GM04503 (cell line): Measurements from ENCODE around the gene CELF1.

Source experiments
- DNase-seq: peaks from one replicate; pipeline ENCODE4 v3.0.0-alpha.2; 2012; ENCODE audit warnings: low read depth

The CELF1 gene

GRCh38 chr11:47447906-47448305 lies 105.0 kb downstream of the CELF1 start:
- no peak for DNase-seq

- DNase-seq: no peak
Observed at GRCh38 chr11:47446833-47447232, 106.1 kb downstream of the CELF1 start.

GRCh38 chr11:47445840-47446239 lies 107.1 kb downstream of the CELF1 start:
- DNase-seq: no peak

GRCh38 chr11:47443817-47444216 lies 109.1 kb downstream of the CELF1 start:
- no peak for DNase-seq

GRCh38 chr11:47443028-47443700 lies 109.8 kb downstream of the CELF1 start:
- no peak for DNase-seq

- no peak for DNase-seq
Observed at GRCh38 chr11:47442514-47442913, 110.4 kb downstream of the CELF1 start.

GRCh38 chr11:47441421-47441820 lies 111.5 kb downstream of the CELF1 start:
- no peak for DNase-seq

- DNase-seq: no peak
Observed at GRCh38 chr11:47440054-47440476, 112.9 kb downstream of the CELF1 start.

- no peak for DNase-seq
Observed at GRCh38 chr11:47438721-47439120, 114.2 kb downstream of the CELF1 start.

- no peak for DNase-seq
Observed at GRCh38 chr11:47437746-47438418, 115.0 kb downstream of the CELF1 start.

GRCh38 chr11:47437218-47437745 lies 115.7 kb downstream of the CELF1 start:
- no peak for DNase-seq

- no peak for DNase-seq
Observed at GRCh38 chr11:47436726-47437125, 116.2 kb downstream of the CELF1 start.

- DNase-seq: no peak
Observed at GRCh38 chr11:47435687-47436086, 117.2 kb downstream of the CELF1 start.

- peak; percentile 91 for DNase-seq
Observed at GRCh38 chr11:47434011-47434786, 118.7 kb downstream of the CELF1 start.

- no peak for DNase-seq
Observed at GRCh38 chr11:47433157-47433556, 119.8 kb downstream of the CELF1 start.

- no peak for DNase-seq
Observed at GRCh38 chr11:47431356-47432083, 121.4 kb downstream of the CELF1 start.

- no peak for DNase-seq
Observed at GRCh38 chr11:47430524-47430923, 122.4 kb downstream of the CELF1 start.

GRCh38 chr11:47426062-47426956 lies 126.6 kb downstream of the CELF1 start, which contains the start of gene PSMC3:
TSS of gene PSMC3 (minus strand) at chr11:47426439. CDS start at chr11:47426279, 160 bp downstream.
- peak; percentile 68 for DNase-seq

- no peak for DNase-seq
Observed at GRCh38 chr11:47425611-47426010, 127.3 kb downstream of the CELF1 start.

- DNase-seq: no peak
Observed at GRCh38 chr11:47418454-47419259, 134.3 kb downstream of the CELF1 start.
